Esophagus squamous epithelium (tissue), 5 donors: ENCODE measurements around the gene USP49. TPM values are rescaled to one million over a fixed set of nuclear protein-coding genes. Genes with fewer than 3 reads are reported as not detected.

Experiments used
- DNase-seq: peaks from one replicate; lab custom pipeline; 2025; lab: John Stamatoyannopoulos, UW
- H3K27ac ChIP-seq, 4 donors: fragments of 200-600 bp; sonication (generic); one replicate each; pipeline ENCODE4 v1.5.1; 2016 to 2019; ENCODE audit warnings: mild to moderate bottlenecking in 1 of 4
- H3K27me3 ChIP-seq, 4 donors: fragments of 200-600 bp; sonication (generic); 1 replicate in 3 of 4; 2 replicates in 1 of 4; pipeline versions ENCODE4 v1.5.1 to v1.6.0; 2017 to 2021; ENCODE audit warnings: antibody characterized with exemption in 1 of 4
- H3K36me3 ChIP-seq, 3 donors: fragments of 200-600 bp; sonication (generic); one replicate each; pipeline ENCODE4 v1.5.1; 2016 to 2019
- H3K4me1 ChIP-seq, 3 donors: fragments of 200-600 bp; sonication (generic); one replicate each; pipeline ENCODE4 v1.5.1; 2017 to 2019
- H3K4me3 ChIP-seq, 4 donors: fragments of 200-600 bp; sonication (generic); 1 replicate in 3 of 4; 2 replicates in 1 of 4; pipeline ENCODE4 v1.5.1; 2016 to 2019; ENCODE audit warnings: mild to moderate bottlenecking in 2 of 4, moderate library complexity in 1 of 4
- H3K9me3 ChIP-seq, 3 donors: fragments of 200-600 bp; sonication (generic); one replicate each; pipeline ENCODE4 v1.5.1; 2016 to 2019
- CTCF ChIP-seq, 6 experiments: fragments of 450-650 bp in 4 of 6; fragments of 200-600 bp in 2 of 6; sonication (generic) in 2 of 6; IDR thresholded peaks; one replicate each; pipeline ENCODE4 v1.5.1; 2016 to 2019; ENCODE audit warnings: antibody characterized with exemption in 6 of 6, mild to moderate bottlenecking in 4 of 6, moderate library complexity in 4 of 6
- POLR2A ChIP-seq, 4 donors: fragments of 450-650 bp; IDR thresholded peaks; one replicate each; pipeline ENCODE4 v1.6.1; 2017; ENCODE audit warnings: antibody characterized with exemption in 4 of 4, mild to moderate bottlenecking in 4 of 4, moderate library complexity in 3 of 4
- WGBS, 2 donors: methylation state at CpG; one replicate each; pipeline ENCODE4 v1.1.5; 2018; 5-methylcytosine and 5-hydroxymethylcytosine counted together
- intact Hi-C: fragments of 100-400 bp; cut with DNase I; formaldehyde crosslinking; loops from one replicate; pipeline ENCODE4 v1.15.0; 2022
- total RNA-seq, 4 donors: library from RNA; depleted of rRNA; stranded (reverse); fragments of >200 nt; gene quantifications; one replicate each; pipeline ENCODE4 v1.1.0, GENCODE V29; 2016
- donor health status: DM: yes; HTN: yes; CAD: no.

The USP49 gene
- total RNA-seq, 4 donors from 2014 or later: 1.4 to 2.7 (median 1.8) TPM

- Histone ChIP-seq H3K4me3 (peak within 1 kb of the TSS; percentile 72 to 91 (median 84)), H3K27me3 (no peaks in the 10 kb centered on the region), H3K36me3 (peaks cover 4 to 44% (median 12%) of the 10 kb centered on the region in 3 donors), H3K9me3 (no peaks in the 10 kb centered on the region), H3K4me1 (peaks cover 33 to 58% (median 34%) of the 10 kb centered on the region in 3 donors), H3K27ac (peak within 1 kb of the TSS; percentile 89 to 99 (median 95))
- intact Hi-C loops: no loop called here
- DNase-seq: peak; percentile 77
- 0 to 1% methylated on average over 6 to 24 of the region's 55 CpGs for WGBS, 2 donors
- TF ChIP-seq CTCF (IDR thresholded peaks at IDR 0.05) (peak; percentile 79 to 98 (median 96)), POLR2A (IDR thresholded peaks at IDR 0.05) (peak in 3 of 4 donors; percentile 67 to 85 (median 76))
Observed at GRCh38 chr6:41787219-41787917, 107.8 kb downstream of the USP49 start, which contains the start of gene TOMM6. Gene TOMM6 (plus strand): TSS chr6:41787694. CDS start chr6:41787698, 4 bp downstream.

DNA sequence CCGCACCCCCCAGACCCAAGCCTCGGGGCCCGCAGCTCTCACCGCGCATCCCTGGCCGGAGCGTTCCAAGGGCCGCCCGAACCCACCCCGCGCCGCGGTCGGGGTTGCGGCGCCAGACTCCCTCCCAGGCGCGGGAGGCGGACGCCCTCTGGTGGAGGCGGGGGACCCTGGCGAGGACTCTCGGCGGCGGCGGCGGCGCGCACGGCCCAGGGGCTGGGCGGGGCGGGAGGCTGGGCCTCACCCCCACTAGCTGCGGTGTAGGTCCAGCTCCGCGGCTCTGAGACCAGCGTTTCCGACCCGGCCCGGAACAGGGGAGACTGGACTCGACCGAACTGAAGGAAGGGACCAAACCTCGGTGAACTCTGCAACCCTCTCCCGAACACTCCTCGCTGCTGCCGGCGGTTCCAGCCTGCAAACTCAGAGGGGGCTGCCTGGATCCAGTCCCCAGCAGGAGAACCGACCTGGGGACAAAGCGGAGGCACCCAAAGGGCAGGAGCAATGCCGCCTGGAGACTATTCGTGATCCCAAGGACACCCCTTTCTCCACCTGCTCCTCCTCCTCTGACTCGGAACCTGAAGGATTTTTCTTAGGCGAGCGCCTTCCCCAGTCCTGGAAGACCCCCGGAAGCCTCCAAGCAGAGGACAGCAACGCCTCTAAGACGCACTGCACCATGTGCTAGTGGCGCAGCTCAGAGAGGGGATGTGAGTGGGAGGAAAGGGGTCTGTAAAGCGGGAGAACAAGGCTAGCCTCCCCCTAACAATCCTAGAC, 108.5 kb downstream of the USP49 start:
- Histone ChIP-seq H3K4me3 (peak overlapping the region; percentile 72 to 91 (median 84)), H3K27ac (peak overlapping the region; percentile 89 to 99 (median 95)), H3K4me1 (peaks cover 33 to 65% (median 37%) of the 10 kb centered on the region in 3 donors), H3K36me3 (peaks cover 4 to 36% (median 12%) of the 10 kb centered on the region in 3 donors), H3K27me3 (no peaks in the 10 kb centered on the region), H3K9me3 (no peaks in the 10 kb centered on the region)
- TF ChIP-seq CTCF (IDR thresholded peaks at IDR 0.05) (peak; percentile 82 to 96 (median 92)), POLR2A (IDR thresholded peaks at IDR 0.05) (peak in 1 of 4 donors; percentile 22)
- WGBS, 2 donors: 0% methylated on average over 1 to 11 of the region's 58 CpGs
- DNase-seq: peak; percentile 37
- intact Hi-C loops: no loop called here

GRCh38 chr6:41785689-41786450, 109.3 kb downstream of the USP49 start:
- WGBS, 2 donors: 28 to 37% methylated on average over 3 to 5 of the region's 29 CpGs

GRCh38 chr6:41785254-41785653, 109.9 kb downstream of the USP49 start:
- TF ChIP-seq CTCF (IDR thresholded peaks at IDR 0.05) (no peak), POLR2A (IDR thresholded peaks at IDR 0.05) (no peak)
- intact Hi-C loops: no loop called here
- no peaks in the 10 kb centered on the region for H3K9me3 ChIP-seq
- peaks cover 44 to 77% (median 47%) of the 10 kb centered on the region in 3 donors for H3K4me1 ChIP-seq
- peak overlapping the region; percentile 89 to 99 (median 95) for H3K27ac ChIP-seq
- no peak for DNase-seq
- peak overlapping the region; percentile 72 to 91 (median 84) for H3K4me3 ChIP-seq
- WGBS, 2 donors: 63 to 90% methylated on average over 2 of the region's 11 CpGs
- no peaks in the 10 kb centered on the region for H3K27me3 ChIP-seq
- peaks cover 0 to 22% (median 7%) of the 10 kb centered on the region in 3 donors for H3K36me3 ChIP-seq

More at GRCh38 chr6:41785689-41786450, 109.3 kb downstream of the USP49 start:
- no peak for TF ChIP-seq CTCF (IDR thresholded peaks at IDR 0.05)
- TF ChIP-seq POLR2A (IDR thresholded peaks at IDR 0.05): no peak
- Histone ChIP-seq H3K4me3 (peak overlapping the region; percentile 72 to 91 (median 84)), H3K27ac (peak overlapping the region; percentile 89 to 99 (median 95)), H3K36me3 (peaks cover under 1 to 29% (median 9%) of the 10 kb centered on the region in 3 donors), H3K27me3 (no peaks in the 10 kb centered on the region), H3K4me1 (peaks cover 40 to 73% (median 44%) of the 10 kb centered on the region in 3 donors), H3K9me3 (no peaks in the 10 kb centered on the region)
- intact Hi-C loops: no loop called here
- no peak for DNase-seq
